Epithelial cell of prostate (primary cell): ENCODE data around the gene PTPRF.

Source experiments
- DNase-seq: peaks from one replicate; pipeline ENCODE4 v3.0.0-alpha.2; 2011; ENCODE audit warnings: low read depth, low spot score
- H3K27ac ChIP-seq: fragments of 450-650 bp; 2 replicates; pipeline ENCODE4 v1.5.1; 2017; ENCODE audit warnings: mild to moderate bottlenecking

PTPRF gene

GRCh38 chr1:43549921-43550597, 19.4 kb downstream of the PTPRF start:
- peak overlapping the region; percentile 85 for H3K27ac ChIP-seq
- DNase-seq: peak; percentile 88

GRCh38 chr1:43550598-43551246, 20.0 kb downstream of the PTPRF start:
- peak overlapping the region; percentile 85 for H3K27ac ChIP-seq
- no peak for DNase-seq

GRCh38 chr1:43551396-43551888, 20.8 kb downstream of the PTPRF start:
- no peak for DNase-seq
- no peak overlapping the region for H3K27ac ChIP-seq

- peak overlapping the region; percentile 26 for H3K27ac ChIP-seq
- DNase-seq: no peak
Observed at GRCh38 chr1:43552059-43552742, 21.5 kb downstream of the PTPRF start.

GRCh38 chr1:43552813-43553212, 22.1 kb downstream of the PTPRF start:
- no peak for DNase-seq
- peak overlapping the region; percentile 26 for H3K27ac ChIP-seq

- no peak for DNase-seq
- H3K27ac ChIP-seq: no peak overlapping the region
Observed at GRCh38 chr1:43554444-43554992, 23.8 kb downstream of the PTPRF start.

GRCh38 chr1:43556782-43557181, 26.1 kb downstream of the PTPRF start:
- DNase-seq: no peak
- no peak overlapping the region for H3K27ac ChIP-seq

- DNase-seq: no peak
- H3K27ac ChIP-seq: peak overlapping the region; percentile 2
Observed at GRCh38 chr1:43557744-43558245, 27.1 kb downstream of the PTPRF start.

GRCh38 chr1:43558346-43558841, 27.7 kb downstream of the PTPRF start:
- peak overlapping the region; percentile 2 for H3K27ac ChIP-seq
- no peak for DNase-seq

GRCh38 chr1:43559714-43560113, 29.0 kb downstream of the PTPRF start:
- DNase-seq: no peak
- H3K27ac ChIP-seq: no peak overlapping the region

GRCh38 chr1:43560286-43560685, 29.6 kb downstream of the PTPRF start:
- DNase-seq: no peak

GRCh38 chr1:43563876-43564539, 33.3 kb downstream of the PTPRF start:
- peak; percentile 52 for DNase-seq
- peak overlapping the region; percentile 16 for H3K27ac ChIP-seq

More at GRCh38 chr1:43560286-43560685, 29.6 kb downstream of the PTPRF start:
- H3K27ac ChIP-seq: no peak overlapping the region

GRCh38 chr1:43564551-43565348, 34.1 kb downstream of the PTPRF start:
- DNase-seq: no peak
- H3K27ac ChIP-seq: no peak overlapping the region

GRCh38 chr1:43565600-43566360, 35.1 kb downstream of the PTPRF start:
- DNase-seq: no peak
- H3K27ac ChIP-seq: no peak overlapping the region

GRCh38 chr1:43566382-43567044, 35.8 kb downstream of the PTPRF start:
- no peak for DNase-seq
- no peak overlapping the region for H3K27ac ChIP-seq

- H3K27ac ChIP-seq: no peak overlapping the region
- DNase-seq: no peak
Observed at GRCh38 chr1:43569175-43569574, 38.5 kb downstream of the PTPRF start.

GRCh38 chr1:43570277-43570676, 39.6 kb downstream of the PTPRF start:
- no peak overlapping the region for H3K27ac ChIP-seq
- DNase-seq: no peak

GRCh38 chr1:43570715-43571114, 40.0 kb downstream of the PTPRF start:
- no peak overlapping the region for H3K27ac ChIP-seq
- no peak for DNase-seq
